Measurements from ENCODE around the gene RNMT. TPM values are rescaled to one million over a fixed set of nuclear protein-coding genes. Genes with fewer than 3 reads are reported as not detected.
"Not testable (repeated sequence)": the region's sequence is repeated elsewhere in the genome, so short reads cannot be mapped to it uniquely, and the experiment has no call there.

RNMT gene
- polyA plus RNA-seq (2013, experiment 1 of 2; ENCODE audit: insufficient read length): 23.9 TPM
- 25.2 TPM for polyA plus RNA-seq (2013, experiment 2 of 2; ENCODE audit: insufficient read length)

DNA sequence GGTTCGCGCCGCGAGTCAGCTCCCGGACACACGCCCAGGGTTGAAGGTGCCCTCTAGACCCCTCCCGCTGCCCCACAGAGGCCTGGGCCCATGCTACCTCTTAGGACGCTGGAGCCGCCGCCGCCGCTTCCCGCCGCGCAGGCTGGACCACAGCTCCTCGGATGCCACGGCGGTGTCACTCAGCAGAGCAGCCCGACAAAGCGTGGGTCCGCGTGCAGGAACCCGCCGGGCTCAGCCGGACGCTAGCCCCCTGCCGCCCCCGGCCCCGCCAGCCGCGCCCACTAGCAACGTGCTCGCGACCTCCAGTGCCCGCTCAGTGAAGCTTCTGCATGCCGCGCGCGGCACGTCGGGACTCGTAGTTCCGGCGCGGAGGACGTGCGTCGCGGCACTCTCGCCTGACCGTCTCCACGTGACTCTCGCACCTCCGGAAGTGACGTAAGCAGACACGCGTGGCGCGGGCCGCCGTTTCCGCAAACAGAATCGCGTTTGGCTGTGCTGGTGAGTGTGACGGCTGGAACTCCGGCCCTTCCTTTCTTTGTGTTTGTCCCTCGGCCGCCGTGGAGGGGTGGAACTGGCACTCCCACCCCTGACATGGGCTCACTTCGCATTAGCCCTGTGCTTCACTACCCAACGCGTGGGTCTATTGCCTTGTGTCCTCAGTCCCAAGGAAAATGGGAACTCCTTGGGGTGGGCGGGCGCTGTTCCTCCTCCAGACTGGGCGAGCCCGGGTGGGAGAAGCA is at the start of gene RNMT, which contains the start of gene FAM210A:
Gene RNMT, plus strand, starts transcription at position 442 of the 740 bp plus-strand sequence. CDS start 4,845 bp downstream, outside the sequence.
Gene FAM210A, minus strand, starts transcription at position 327 of the 740 bp plus-strand sequence. CDS start 44,481 bp downstream, outside the sequence.
- peak; percentile 96 for DNase-seq

GRCh38 chr18:13677350-13677749 is 49.1 kb upstream of the RNMT start:
- not testable (repeated sequence) for DNase-seq

- DNase-seq: no peak
Measured at GRCh38 chr18:13680612-13681011, 45.9 kb upstream of the RNMT start.

DNA sequence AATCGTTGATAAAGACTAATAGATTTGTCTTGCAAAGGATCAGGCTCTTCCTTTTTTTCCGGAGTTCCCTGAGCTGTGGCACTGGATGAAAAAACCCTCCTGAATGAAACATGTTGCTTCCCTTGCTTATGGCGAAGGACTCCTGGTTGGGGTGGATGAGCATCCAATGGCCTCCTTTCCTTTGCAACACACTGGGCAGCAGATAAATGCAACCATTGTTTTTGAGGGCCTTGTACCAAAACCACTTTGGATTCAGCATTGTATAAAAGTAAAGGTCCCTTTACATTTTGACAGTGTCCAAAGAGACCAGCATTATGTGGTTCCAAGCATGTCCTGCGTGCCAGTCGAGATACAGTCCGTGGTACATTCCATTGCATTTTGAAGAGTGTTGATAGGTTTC is 44.8 kb upstream of the RNMT start:
- DNase-seq: no peak

GRCh38 chr18:13684546-13684945 is 41.9 kb upstream of the RNMT start:
- no peak for DNase-seq

- no peak for DNase-seq
Measured at GRCh38 chr18:13688191-13689136, 38.0 kb upstream of the RNMT start.

DNA sequence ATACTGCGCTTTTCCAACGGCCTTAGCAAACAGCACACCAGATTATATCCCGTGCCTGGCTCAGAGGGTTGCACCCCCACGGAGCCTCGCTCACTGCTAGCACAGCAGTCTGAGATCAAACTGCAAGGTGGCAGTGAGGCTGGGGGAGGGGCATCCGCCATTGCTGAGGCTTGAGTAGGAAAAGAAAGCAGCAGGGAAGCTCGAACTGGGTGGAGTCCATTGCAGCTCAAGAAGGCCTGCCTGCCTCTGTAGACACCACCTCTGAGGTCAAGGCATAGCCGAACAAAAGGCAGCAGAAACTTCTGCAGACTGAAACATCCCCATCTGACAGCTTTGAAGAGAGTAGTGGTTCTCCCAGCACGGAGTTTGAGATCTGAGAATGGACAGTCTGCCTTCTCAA is 36.4 kb upstream of the RNMT start:
- DNase-seq: not testable (repeated sequence)

DNA sequence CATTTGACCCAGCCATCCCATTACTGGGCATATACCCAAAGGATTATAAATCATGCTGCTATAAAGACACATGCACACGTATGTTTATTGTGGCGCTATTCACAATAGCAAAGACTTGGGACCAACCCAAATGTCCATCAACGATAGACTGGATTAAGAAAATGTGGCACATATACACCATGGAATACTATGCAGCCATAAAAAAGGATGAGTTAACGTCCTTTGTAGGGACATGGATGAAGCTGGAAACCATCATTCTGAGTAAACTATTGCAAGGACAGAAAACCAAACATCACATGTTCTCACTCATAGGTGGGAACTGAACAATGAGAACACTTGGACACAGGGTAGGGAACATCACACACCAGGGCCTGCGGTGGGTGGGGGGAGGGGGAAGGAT is 31.1 kb upstream of the RNMT start:
- not testable (repeated sequence) for DNase-seq

- DNase-seq: no peak
Measured at GRCh38 chr18:13696961-13697360, 29.5 kb upstream of the RNMT start.

DNA sequence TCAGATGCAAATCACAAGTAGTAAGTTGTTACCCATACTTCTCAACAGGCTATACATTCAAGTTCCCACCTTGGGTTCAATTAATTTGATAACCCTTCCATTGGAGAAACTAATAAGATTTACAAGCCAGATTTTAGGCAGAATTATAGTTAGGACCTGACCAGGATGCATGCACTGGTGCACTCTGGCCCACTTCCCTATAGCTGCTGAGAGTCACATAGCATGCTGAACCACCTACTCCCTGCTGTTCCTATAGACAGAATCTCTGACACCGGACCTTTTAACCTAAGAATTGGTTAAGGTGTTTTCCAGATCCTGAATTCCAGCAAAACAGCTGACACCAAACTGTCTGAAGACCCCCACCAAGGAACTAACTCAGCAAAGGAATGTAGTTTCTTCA is 26.3 kb upstream of the RNMT start:
- no peak for DNase-seq

DNA sequence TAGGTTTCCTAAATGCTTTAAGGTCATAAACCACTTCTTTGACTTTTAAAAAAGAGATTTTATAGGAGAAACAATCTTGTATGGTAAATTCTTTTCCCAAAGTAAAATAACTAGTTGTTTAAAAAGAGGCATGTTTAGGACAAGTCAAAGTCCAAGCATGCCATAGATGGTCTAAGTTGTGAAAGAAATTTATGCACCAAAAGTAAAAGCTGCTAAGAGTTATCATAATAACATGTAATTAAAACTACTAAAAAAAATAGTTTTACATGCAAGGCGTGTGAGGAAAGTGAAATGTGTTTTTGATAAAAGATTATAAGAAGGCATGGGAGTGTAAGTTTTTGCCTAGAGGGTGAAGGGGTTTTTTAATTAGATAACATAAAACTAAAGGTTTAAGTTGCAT is 22.6 kb upstream of the RNMT start:
- DNase-seq: peak; percentile 24

GRCh38 chr18:13710414-13710831 is 16.1 kb upstream of the RNMT start:
- peak; percentile 13 for DNase-seq

GRCh38 chr18:13712400-13713131 is 13.9 kb upstream of the RNMT start:
- no peak for DNase-seq

DNA sequence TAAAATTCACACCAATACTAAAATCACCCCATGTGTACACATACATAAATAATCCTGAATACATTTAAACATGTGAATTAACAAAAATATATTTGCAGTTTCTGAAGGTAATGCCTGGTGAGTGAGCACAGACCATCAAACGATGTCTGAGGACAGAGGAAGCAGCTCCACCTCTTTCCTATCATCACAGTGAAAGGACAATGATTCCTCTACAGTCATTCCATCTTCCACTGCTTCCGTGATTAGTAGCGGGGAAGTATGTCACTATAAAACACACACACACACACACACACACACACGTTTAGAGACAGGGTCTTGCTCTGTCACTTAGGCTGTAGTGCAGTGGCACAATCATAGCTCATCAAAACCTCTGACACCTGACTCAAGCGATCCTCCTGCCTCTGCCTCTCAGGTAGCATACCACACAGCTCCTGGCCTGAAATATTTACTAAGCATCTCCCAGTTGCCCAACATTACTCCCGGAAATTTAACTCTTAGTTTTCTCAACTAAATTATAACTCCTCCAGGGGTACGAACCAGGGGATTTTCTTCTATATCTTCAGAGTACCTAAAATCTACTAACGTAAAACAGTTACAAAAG is 12.9 kb upstream of the RNMT start:
- DNase-seq: no peak

DNA sequence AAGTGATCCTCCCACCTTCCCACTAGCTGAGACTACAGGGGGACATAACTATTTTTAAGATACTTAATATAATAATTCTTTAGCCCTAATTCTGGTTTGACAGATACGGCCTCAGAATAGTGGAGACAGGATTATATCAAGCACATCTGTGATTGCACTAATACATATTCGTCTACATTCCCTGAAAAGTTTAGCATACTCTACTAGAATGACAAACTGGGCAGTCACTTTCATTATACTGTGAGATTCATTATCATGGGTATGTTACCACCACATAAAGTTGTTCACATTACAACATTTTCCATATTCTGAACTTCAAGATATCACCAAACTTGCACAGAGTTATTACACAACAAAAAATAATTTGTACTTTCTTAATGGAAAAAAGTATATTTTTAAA is 11.1 kb upstream of the RNMT start:
- DNase-seq: no peak

- no peak for DNase-seq
Measured at GRCh38 chr18:13716916-13717315, 9.6 kb upstream of the RNMT start.

GRCh38 chr18:13720123-13720522 is 6.3 kb upstream of the RNMT start:
- no peak for DNase-seq

DNA sequence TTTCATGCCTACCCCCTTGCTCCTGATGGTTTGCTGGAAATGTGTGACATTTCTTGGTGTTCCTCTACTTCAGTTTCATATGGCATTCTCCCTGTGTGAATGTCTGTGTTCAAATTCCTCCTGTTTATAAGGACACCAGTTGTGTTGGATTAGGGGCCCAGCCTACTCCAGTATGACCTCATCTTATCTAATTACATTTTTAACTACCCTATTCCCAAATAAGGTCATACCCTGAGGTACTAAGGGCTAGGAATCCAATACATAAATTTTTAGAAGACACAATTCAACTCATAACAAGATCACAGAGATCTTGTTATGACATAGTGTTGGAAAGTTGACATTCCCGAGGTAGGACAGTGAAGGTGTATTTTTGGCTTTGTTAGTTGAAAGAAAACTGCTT is 5.6 kb upstream of the RNMT start:
- DNase-seq: no peak

GRCh38 chr18:13725566-13726231 is 774 bp upstream of the RNMT start:
- no peak for DNase-seq

- peak; percentile 42 for DNase-seq
Measured at GRCh38 chr18:13726972-13727331, 479 bp downstream of the RNMT start.

DNA sequence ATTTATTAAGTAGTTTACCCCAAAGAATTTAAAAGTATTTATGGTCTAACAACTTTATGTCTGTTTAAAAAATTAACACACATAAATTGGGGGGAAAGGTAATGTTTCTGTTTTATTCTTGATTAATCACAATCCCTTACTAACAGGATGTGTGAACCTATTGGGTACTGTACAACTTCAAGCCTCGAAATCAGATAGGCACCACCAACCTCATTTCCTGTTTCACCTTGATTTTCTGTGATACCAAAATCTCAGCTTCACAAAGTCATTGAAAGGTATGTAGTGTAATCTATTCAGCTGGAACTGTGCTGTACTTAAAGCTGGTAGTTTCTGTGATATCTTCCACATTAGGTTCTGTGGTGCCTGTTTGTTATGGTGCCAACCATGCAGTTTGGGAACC is 4.0 kb downstream of the RNMT start:
- DNase-seq: no peak

- no peak for DNase-seq
Measured at GRCh38 chr18:13735681-13736080, 9.2 kb downstream of the RNMT start.
